WI38 (cell line): Measurements from ENCODE around the gene PSMD14.

Source experiments
- H3K4me3 ChIP-seq: 2 replicates; pipeline ENCODE4 v1.5.1; 2011; ENCODE audit warnings: low read depth, mild to moderate bottlenecking, control low read depth, low read length
- TF ChIP-seq, protein P1 (sequence below): IDR thresholded peaks from 2 replicates; pipeline ENCODE4 v1.5.1; 2012; ENCODE audit warnings: low read depth, mild to moderate bottlenecking, control low read depth, low read length

Gene PSMD14

GRCh38 chr2:161417438-161418274, 109.4 kb downstream of the PSMD14 start:
- H3K4me3 ChIP-seq = no peak overlapping the region
- TF ChIP-seq, protein P1, sequence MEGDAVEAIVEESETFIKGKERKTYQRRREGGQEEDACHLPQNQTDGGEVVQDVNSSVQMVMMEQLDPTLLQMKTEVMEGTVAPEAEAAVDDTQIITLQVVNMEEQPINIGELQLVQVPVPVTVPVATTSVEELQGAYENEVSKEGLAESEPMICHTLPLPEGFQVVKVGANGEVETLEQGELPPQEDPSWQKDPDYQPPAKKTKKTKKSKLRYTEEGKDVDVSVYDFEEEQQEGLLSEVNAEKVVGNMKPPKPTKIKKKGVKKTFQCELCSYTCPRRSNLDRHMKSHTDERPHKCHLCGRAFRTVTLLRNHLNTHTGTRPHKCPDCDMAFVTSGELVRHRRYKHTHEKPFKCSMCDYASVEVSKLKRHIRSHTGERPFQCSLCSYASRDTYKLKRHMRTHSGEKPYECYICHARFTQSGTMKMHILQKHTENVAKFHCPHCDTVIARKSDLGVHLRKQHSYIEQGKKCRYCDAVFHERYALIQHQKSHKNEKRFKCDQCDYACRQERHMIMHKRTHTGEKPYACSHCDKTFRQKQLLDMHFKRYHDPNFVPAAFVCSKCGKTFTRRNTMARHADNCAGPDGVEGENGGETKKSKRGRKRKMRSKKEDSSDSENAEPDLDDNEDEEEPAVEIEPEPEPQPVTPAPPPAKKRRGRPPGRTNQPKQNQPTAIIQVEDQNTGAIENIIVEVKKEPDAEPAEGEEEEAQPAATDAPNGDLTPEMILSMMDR = no peak

GRCh38 chr2:161418275-161418714, 110.1 kb downstream of the PSMD14 start:
- no peak overlapping the region for H3K4me3 ChIP-seq
- TF ChIP-seq, protein P1 = no peak

- 0 out of 2 replicates have a peak overlapping the region, but pooled peaks have one; percentile 8 for H3K4me3 ChIP-seq
These were observed 110.8 kb downstream of the PSMD14 start for GRCh38 chr2:161418715-161419637.

DNA sequence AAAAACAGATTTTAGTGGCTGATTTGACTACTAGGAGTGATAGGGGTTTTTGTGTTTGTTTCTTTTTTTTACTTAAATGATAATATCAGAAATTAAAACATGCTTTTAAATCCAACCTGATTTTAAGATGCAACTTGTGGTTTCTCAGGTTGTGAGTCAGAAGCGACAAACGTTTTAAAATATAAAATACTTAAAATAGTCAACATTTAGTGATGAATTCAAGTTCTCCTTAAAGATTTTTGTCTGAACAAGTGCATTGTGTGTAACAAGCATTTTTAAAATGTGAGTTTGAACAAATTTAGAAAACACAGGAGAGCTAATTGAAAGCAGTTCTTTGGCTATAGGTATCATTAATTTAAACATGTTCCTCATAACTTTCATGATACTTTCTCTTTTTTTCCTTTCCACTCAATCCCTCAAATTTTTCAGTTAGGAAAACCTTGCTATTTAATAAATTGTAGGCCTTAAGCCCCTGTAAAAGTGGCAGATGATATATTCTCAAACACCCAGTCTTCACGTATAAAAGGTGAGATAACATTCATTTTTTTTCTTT, 111.5 kb downstream of the PSMD14 start:
- TF ChIP-seq, protein P1 = no peak
- no peak overlapping the region for H3K4me3 ChIP-seq

More at GRCh38 chr2:161418715-161419637, 110.8 kb downstream of the PSMD14 start:
- TF ChIP-seq, protein P1 = no peak

DNA sequence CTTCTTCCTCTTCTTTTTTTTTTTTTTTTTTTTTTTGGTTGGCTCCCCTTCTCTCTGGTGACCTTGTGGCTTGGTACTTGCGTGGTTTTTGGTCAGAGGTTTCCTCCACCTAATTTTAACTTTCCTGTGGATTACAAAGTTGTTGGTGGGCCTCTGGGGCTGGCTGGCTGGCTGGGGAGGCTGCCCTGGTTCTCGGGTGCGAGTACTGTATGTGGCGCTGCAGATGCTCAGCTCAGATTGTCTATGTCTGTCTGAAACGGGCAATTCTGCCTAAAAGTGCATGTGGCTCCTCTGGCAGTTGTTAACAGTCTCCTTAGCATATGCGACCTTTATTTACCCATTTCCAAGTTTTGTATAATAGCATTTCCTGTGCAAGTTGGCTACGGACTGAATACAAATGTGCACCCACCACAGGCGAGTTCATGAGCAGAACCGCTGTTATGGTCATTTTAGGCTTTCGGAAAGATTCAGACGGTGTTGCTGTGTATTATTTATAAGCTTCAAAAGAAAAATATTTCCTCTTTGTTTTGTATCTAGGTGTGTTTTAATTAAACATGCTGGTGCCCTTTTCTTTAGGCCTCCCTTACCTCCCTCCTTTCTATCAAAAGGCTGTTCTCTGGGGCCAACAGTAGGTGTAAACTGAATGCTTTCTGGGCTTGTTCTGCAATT, 112.3 kb downstream of the PSMD14 start:
- TF ChIP-seq, protein P1 = no peak
- no peak overlapping the region for H3K4me3 ChIP-seq

- H3K4me3 ChIP-seq = no peak overlapping the region
- TF ChIP-seq, protein P1 = no peak
These were observed 113.5 kb downstream of the PSMD14 start for GRCh38 chr2:161421686-161422085.
